AG04449 (cell line): Measurements from ENCODE around the gene AQP3.

Experiments used
- CTCF ChIA-PET: fragments of 350-600 bp; formaldehyde crosslinking; extraction: SDS; loops from one replicate; lab custom pipeline; 2021; ENCODE audit warnings: antibody characterized with exemption; lab: Yijun Ruan, JAX
- POLR2A ChIA-PET: fragments of 400-600, 350-600 bp; formaldehyde crosslinking; extraction: SDS; loops from one replicate; lab custom pipeline; 2020; ENCODE audit warnings: antibody characterized with exemption, inconsistent platforms; lab: Yijun Ruan, JAX
- DNase-seq: peaks from one replicate; pipeline ENCODE4 v3.0.0-alpha.2; 2010; ENCODE audit warnings: low read depth, low spot score
- H3K4me3 ChIP-seq: 2 replicates; pipeline ENCODE4 v1.5.1; 2011; ENCODE audit warnings: low read depth, mild to moderate bottlenecking, control low read depth, low read length
- CTCF ChIP-seq: IDR thresholded peaks from one replicate; pipeline ENCODE4 v1.5.1; 2011; ENCODE audit warnings: mild to moderate bottlenecking, moderate library complexity, low read length, control low read depth, inconsistent platforms; ENCODE audit not compliant: insufficient read depth; ENCODE audit errors: missing control alignments

Gene AQP3

GRCh38 chr9:33453286-33453860 lies 6.0 kb upstream of the AQP3 start:
- H3K4me3 ChIP-seq, result no peak overlapping the region
- POLR2A ChIA-PET, result interaction anchor here (0.9 to 1.4 kb wide), 3 partner anchors 10 to 163 kb away, joined by 3 to 5 read pairs (median 5); partner anchors contain the start of gene NFX1
- no peak for TF ChIP-seq CTCF
- CTCF ChIA-PET, result interaction anchor here (0.6 to 10.4 kb wide), 24 partner anchors 9 to 227 kb away, joined by 3 to 284 read pairs (median 6); partner anchors contain the start of genes NFX1 and NOL6
- DNase-seq, result no peak

- ChIA-PET POLR2A (interaction anchor here (0.5 to 1.4 kb wide), 4 partner anchors 10 to 425 kb away, joined by 3 to 5 read pairs (median 4); partner anchors contain the start of gene NFX1), CTCF (interaction anchor here (0.6 to 10.4 kb wide), 24 partner anchors 8 to 226 kb away, joined by 3 to 284 read pairs (median 6); partner anchors contain the start of genes NFX1 and NOL6)
- peak; percentile 83 for TF ChIP-seq CTCF
- H3K4me3 ChIP-seq, result no peak overlapping the region
- peak; percentile 42 for DNase-seq
Observed at GRCh38 chr9:33452828-33453271, 5.5 kb upstream of the AQP3 start.

- no peak for TF ChIP-seq CTCF
- ChIA-PET CTCF (interaction anchor here (1.2 to 10.4 kb wide), 10 partner anchors 11 to 173 kb away, joined by 3 to 284 read pairs (median 20); partner anchors contain the start of gene NOL6), POLR2A (no interaction called here)
- DNase-seq, result no peak
- H3K4me3 ChIP-seq, result no peak overlapping the region
Observed at GRCh38 chr9:33450621-33451146, 3.3 kb upstream of the AQP3 start.

- POLR2A ChIA-PET, result interaction anchor here (0.7 kb wide), 1 partner anchor 425 kb away, joined by 3 read pairs; the partner anchor contains the start of gene DNAJA1
- CTCF ChIA-PET, result interaction anchor here (0.9 to 10.4 kb wide), 7 partner anchors 10 to 165 kb away, joined by 4 to 284 read pairs (median 30); partner anchors contain the start of gene NOL6
- H3K4me3 ChIP-seq, result no peak overlapping the region
- DNase-seq, result no peak
- no peak for TF ChIP-seq CTCF
Observed at GRCh38 chr9:33449715-33450114, 2.3 kb upstream of the AQP3 start.

GRCh38 chr9:33447799-33448553 lies 583 bp upstream of the AQP3 start:
- no peak for DNase-seq
- no peak for TF ChIP-seq CTCF
- ChIA-PET POLR2A (no interaction called here), CTCF (interaction anchor here (1.0 to 10.4 kb wide), 10 partner anchors 8 to 161 kb away, joined by 5 to 284 read pairs (median 8); partner anchors contain the start of gene NOL6)
- H3K4me3 ChIP-seq, result peak overlapping the region; percentile 52
